Endothelial cell of umbilical vein (primary cell): ENCODE data around the gene FAM118A. TPM values are rescaled to one million over a fixed set of nuclear protein-coding genes. Genes with fewer than 3 reads are reported as not detected.

Experiments
- BruUV-seq: library from RNA; stranded (reverse); fragments of 400-500 nt; replicated peaks from 2 replicates; lab custom pipeline; 2021; lab: Mats Ljungman, UMichigan
- CTCF ChIA-PET: fragments of 300-600, 350-600 bp; sonication (Branson Sonifier 250); formaldehyde crosslinking; loops from one replicate; lab custom pipeline; 2021; ENCODE audit warnings: antibody characterized with exemption, inconsistent platforms; lab: Charles Lee
- POLR2A ChIA-PET: fragments of 300-600, 350-600 bp; sonication (Branson Sonifier 250); formaldehyde crosslinking; loops from one replicate; lab custom pipeline; 2021; ENCODE audit warnings: antibody characterized with exemption, inconsistent platforms; lab: Charles Lee
- DNase-seq: peaks from one replicate; pipeline ENCODE4 v3.0.0-alpha.2; 2011; ENCODE audit warnings: low read depth, low spot score
- FAIRE-seq: peaks from 2 replicates; lab custom pipeline; 2011; peaks lifted over from hg19 to GRCh38; lab: Jason Lieb, UNC
- H2AFZ ChIP-seq: 2 replicates; pipeline ENCODE4 v1.6.0; 2012; ENCODE audit warnings: low read depth, low read length, control low read depth, inconsistent platforms
- H3K27ac ChIP-seq: 2 replicates; pipeline ENCODE4 v1.5.1; 2011; ENCODE audit warnings: low read depth, mild to moderate bottlenecking, control low read depth, low read length, moderate library complexity; ENCODE audit not compliant: insufficient read depth
- H3K27me3 ChIP-seq, 2 experiments: 2 replicates each; pipeline versions ENCODE4 v1.6.0 to v1.6.1; 2011; ENCODE audit warnings: low read length in 2 of 2, mixed read lengths in 1 of 2; ENCODE audit not compliant: control insufficient read depth in 2 of 2, insufficient read depth in 2 of 2
- H3K36me3 ChIP-seq, 2 experiments: 2 replicates in 1 of 2; 3 replicates in 1 of 2; pipeline ENCODE4 v1.5.1; 2011; ENCODE audit warnings: low read length in 2 of 2, mild to moderate bottlenecking in 1 of 2, moderate library complexity in 1 of 2; ENCODE audit not compliant: control insufficient read depth in 2 of 2, insufficient read depth in 2 of 2; ENCODE audit errors: extremely low read depth in 1 of 2
- H3K4me1 ChIP-seq: 3 replicates; pipeline ENCODE4 v1.5.1; 2011; ENCODE audit warnings: mild to moderate bottlenecking, low read length; ENCODE audit not compliant: control insufficient read depth, insufficient read depth; ENCODE audit errors: extremely low read depth
- H3K4me2 ChIP-seq: 2 replicates; pipeline ENCODE4 v1.6.1; 2011; ENCODE audit warnings: low read length, control low read depth, mixed read lengths; ENCODE audit not compliant: insufficient read depth
- H3K4me3 ChIP-seq, 3 experiments: fragments of 200-600 bp in 1 of 3; sonication (generic), shearing (Covaris generic) in 1 of 3; replicated peaks in 1 of 3; 2 replicates each; pipeline ENCODE4 v1.5.1; 2011 to 2016; ENCODE audit warnings: control low read depth in 3 of 3, low read length in 3 of 3, mild to moderate bottlenecking in 2 of 3, inconsistent platforms in 1 of 3, low read depth in 1 of 3, moderate library complexity in 1 of 3; ENCODE audit not compliant: insufficient read depth in 1 of 3
- H3K79me2 ChIP-seq: 2 replicates; pipeline ENCODE4 v1.6.0; 2012; ENCODE audit warnings: low read length, inconsistent platforms; ENCODE audit not compliant: control insufficient read depth, insufficient read depth
- H3K9ac ChIP-seq: replicated peaks from 2 replicates; pipeline ENCODE3; 2011; ENCODE audit warnings: low read length, control low read depth; ENCODE audit not compliant: insufficient read depth; ENCODE audit errors: extremely low read depth
- H3K9me1 ChIP-seq: replicated peaks from 3 replicates; pipeline ENCODE4 v1.6.0; 2011; ENCODE audit warnings: mild to moderate bottlenecking, low read length; ENCODE audit not compliant: control insufficient read depth, insufficient read depth; ENCODE audit errors: extremely low read depth
- H3K9me3 ChIP-seq: replicated peaks from 2 replicates; pipeline ENCODE4 v1.5.1; 2012; ENCODE audit warnings: low read length, inconsistent platforms; ENCODE audit not compliant: control insufficient read depth, insufficient read depth
- H4K20me1 ChIP-seq: replicated peaks from 2 replicates; pipeline ENCODE3; 2011; ENCODE audit warnings: mild to moderate bottlenecking, low read length; ENCODE audit not compliant: control insufficient read depth, insufficient read depth; ENCODE audit errors: extremely low read depth
- EZH2 ChIP-seq: IDR thresholded peaks from 2 replicates; pipeline ENCODE4 v1.6.1; 2012; ENCODE audit warnings: borderline replicate concordance, low read depth, mild to moderate bottlenecking, moderate library complexity, low read length, inconsistent platforms; ENCODE audit not compliant: severe bottlenecking
- FOS ChIP-seq: IDR thresholded peaks from 2 replicates; pipeline ENCODE4 v1.6.1; 2011; ENCODE audit warnings: mild to moderate bottlenecking, low read length, moderate library complexity, borderline replicate concordance; ENCODE audit not compliant: insufficient read depth
- GATA2 ChIP-seq: IDR thresholded peaks from 2 replicates; pipeline ENCODE4 v1.7.0; 2011; ENCODE audit warnings: low read depth, mild to moderate bottlenecking, moderate library complexity, mixed read lengths, low read length; ENCODE audit not compliant: insufficient read length, insufficient read depth
- JUN ChIP-seq: IDR thresholded peaks from 2 replicates; pipeline ENCODE4 v1.6.1; 2011; ENCODE audit warnings: borderline replicate concordance, low read depth; ENCODE audit not compliant: insufficient read length, insufficient read depth
- MYC ChIP-seq: IDR thresholded peaks from one replicate; pipeline ENCODE4 v1.6.1; 2011; ENCODE audit warnings: mild to moderate bottlenecking, low read depth, low read length
- POLR2A ChIP-seq: IDR thresholded peaks from 2 replicates; pipeline ENCODE4 v1.6.1; 2012; ENCODE audit warnings: low read depth, mild to moderate bottlenecking, control low read depth, low read length
- POLR2AphosphoS5 ChIP-seq: IDR thresholded peaks from 2 replicates; pipeline ENCODE4 v1.6.1; 2012; ENCODE audit warnings: low read depth, mild to moderate bottlenecking, control low read depth, low read length, moderate library complexity; ENCODE audit not compliant: insufficient read depth
- dilution Hi-C: fragments of 300-500 bp; cut with MboI; formaldehyde crosslinking; loops from one replicate; pipeline ENCODE4 v1.15.0; 2019; ENCODE audit warnings: low sequenced_read_pairs; ENCODE audit not compliant: extremely low pct_ligation_motif_present
- intact Hi-C: fragments of 100-400 bp; cut with micrococcal nuclease; formaldehyde crosslinking; loops from one replicate; pipeline ENCODE4 v1.10.0; 2022
- polyA plus RNA-seq, 4 experiments: library from polyadenylated mRNA; depleted of rRNA in 3 of 4; stranded (reverse) in 3 of 4; unstranded in 1 of 4; fragments of >200 nt; gene quantifications; 2 replicates each; pipeline versions ENCODE4 v1.2.1 to v1.2.3, GENCODE V29; 2011 to 2012; ENCODE audit warnings: missing spikeins in 1 of 4
- total RNA-seq: library from RNA; stranded (reverse); gene quantifications from 2 replicates; pipeline ENCODE4 v1.2.3, GENCODE V29; 2021
- TF ChIP-seq, protein P1 (sequence below): IDR thresholded peaks from 2 replicates; pipeline ENCODE4 v1.6.1; 2011; ENCODE audit not compliant: insufficient read depth, insufficient read length
- TF ChIP-seq, protein P2 (sequence below), 2 donors: IDR thresholded peaks; 1 replicate in 1 of 2; 2 replicates in 1 of 2; pipeline ENCODE4 v1.5.1; 2011; ENCODE audit warnings: low read length in 2 of 2, mild to moderate bottlenecking in 2 of 2, moderate library complexity in 2 of 2, control low read depth in 1 of 2, inconsistent platforms in 1 of 2, low read depth in 1 of 2; ENCODE audit not compliant: insufficient read depth in 1 of 2; ENCODE audit errors: extremely low read depth in 1 of 2

The FAM118A gene
- total and polyA plus RNA-seq, 2 donors (not counting 3 experiments of a cell fraction or from before 2014, with no cell fraction given): 20.2 to 25.6 TPM

DNA sequence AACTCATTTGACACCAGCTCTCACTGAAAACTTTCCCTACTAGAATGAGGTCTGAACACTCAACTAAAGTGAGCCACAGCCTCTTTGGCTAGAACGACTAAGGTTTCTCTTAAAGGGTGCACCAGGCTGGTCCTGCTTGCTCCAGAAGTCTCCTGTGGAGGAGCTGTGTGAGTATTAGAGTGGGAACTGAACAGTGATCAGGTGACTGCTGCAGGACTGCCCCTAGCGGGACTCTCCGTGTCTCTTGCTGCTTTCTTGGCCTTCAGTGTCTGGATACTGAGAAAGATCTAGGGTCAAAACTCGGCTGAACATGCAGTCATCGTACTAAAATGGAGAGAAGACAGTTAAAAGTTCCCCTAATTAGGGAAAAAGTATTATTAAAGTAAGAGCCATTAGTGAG lies 34.6 kb downstream of the FAM118A start:
- DNase-seq (no peak), FAIRE-seq (no peak)
- Histone ChIP-seq H3K9me3 (no peaks in the 10 kb centered on the region), H3K4me2 (no peak overlapping the region), H3K9ac (no peak overlapping the region), H3K36me3 (peaks cover 0 to 14% of the 10 kb centered on the region in 2 experiments), H3K9me1 (no peaks in the 10 kb centered on the region), H4K20me1 (no peaks in the 10 kb centered on the region), H3K27ac (no peak overlapping the region), H3K4me3 (no peak overlapping the region), H3K4me1 (peaks cover 2% of the 10 kb centered on the region), H3K79me2 (no peaks in the 10 kb centered on the region), H2AFZ (no peak overlapping the region), H3K27me3 (no peaks in the 10 kb centered on the region)
- dilution Hi-C loops: no loop called here
- ChIA-PET CTCF (interaction anchor here (1.2 to 2.2 kb wide), 2 partner anchors 11 to 13 kb away, joined by 3 to 7 read pairs; no protein-coding TSS in a partner anchor), POLR2A (no interaction called here)
- intact Hi-C loops: no loop called here
- no TSS peak for BruUV-seq
- TF ChIP-seq, protein P1, sequence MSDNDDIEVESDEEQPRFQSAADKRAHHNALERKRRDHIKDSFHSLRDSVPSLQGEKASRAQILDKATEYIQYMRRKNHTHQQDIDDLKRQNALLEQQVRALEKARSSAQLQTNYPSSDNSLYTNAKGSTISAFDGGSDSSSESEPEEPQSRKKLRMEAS: no peak
- TF ChIP-seq POLR2A: no peak
- TF ChIP-seq GATA2: no peak
- TF ChIP-seq FOS: no peak
- TF ChIP-seq, protein P2, sequence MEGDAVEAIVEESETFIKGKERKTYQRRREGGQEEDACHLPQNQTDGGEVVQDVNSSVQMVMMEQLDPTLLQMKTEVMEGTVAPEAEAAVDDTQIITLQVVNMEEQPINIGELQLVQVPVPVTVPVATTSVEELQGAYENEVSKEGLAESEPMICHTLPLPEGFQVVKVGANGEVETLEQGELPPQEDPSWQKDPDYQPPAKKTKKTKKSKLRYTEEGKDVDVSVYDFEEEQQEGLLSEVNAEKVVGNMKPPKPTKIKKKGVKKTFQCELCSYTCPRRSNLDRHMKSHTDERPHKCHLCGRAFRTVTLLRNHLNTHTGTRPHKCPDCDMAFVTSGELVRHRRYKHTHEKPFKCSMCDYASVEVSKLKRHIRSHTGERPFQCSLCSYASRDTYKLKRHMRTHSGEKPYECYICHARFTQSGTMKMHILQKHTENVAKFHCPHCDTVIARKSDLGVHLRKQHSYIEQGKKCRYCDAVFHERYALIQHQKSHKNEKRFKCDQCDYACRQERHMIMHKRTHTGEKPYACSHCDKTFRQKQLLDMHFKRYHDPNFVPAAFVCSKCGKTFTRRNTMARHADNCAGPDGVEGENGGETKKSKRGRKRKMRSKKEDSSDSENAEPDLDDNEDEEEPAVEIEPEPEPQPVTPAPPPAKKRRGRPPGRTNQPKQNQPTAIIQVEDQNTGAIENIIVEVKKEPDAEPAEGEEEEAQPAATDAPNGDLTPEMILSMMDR (IDR thresholded peaks at IDR 0.05; ENCODE audit: extremely low read depth in 1 of 2, insufficient read depth in 1 of 2, low read depth in 1 of 2, low read length in 2 of 2): no peak
- no peak for TF ChIP-seq JUN
- TF ChIP-seq POLR2AphosphoS5: no peak
- TF ChIP-seq EZH2: no peak
- TF ChIP-seq MYC: no peak
